Peyer's patch (tissue), 4 donors: Measurements from ENCODE around the gene ROR1.

Source experiments
- POLR2A ChIP-seq, 2 donors: fragments of 450-650 bp; IDR thresholded peaks; one replicate each; pipeline ENCODE4 v1.5.1; 2017; ENCODE audit warnings: antibody characterized with exemption in 2 of 2, mild to moderate bottlenecking in 2 of 2, moderate library complexity in 2 of 2
- TF ChIP-seq, protein P1 (sequence below), 6 experiments: fragments of 450-650 bp in 4 of 6; fragments of 200-600 bp in 2 of 6; sonication (generic) in 1 of 6; IDR thresholded peaks; one replicate each; pipeline ENCODE4 v1.5.1; 2017 to 2019; ENCODE audit warnings: antibody characterized with exemption in 6 of 6, mild to moderate bottlenecking in 3 of 6, moderate library complexity in 1 of 6

DNA sequence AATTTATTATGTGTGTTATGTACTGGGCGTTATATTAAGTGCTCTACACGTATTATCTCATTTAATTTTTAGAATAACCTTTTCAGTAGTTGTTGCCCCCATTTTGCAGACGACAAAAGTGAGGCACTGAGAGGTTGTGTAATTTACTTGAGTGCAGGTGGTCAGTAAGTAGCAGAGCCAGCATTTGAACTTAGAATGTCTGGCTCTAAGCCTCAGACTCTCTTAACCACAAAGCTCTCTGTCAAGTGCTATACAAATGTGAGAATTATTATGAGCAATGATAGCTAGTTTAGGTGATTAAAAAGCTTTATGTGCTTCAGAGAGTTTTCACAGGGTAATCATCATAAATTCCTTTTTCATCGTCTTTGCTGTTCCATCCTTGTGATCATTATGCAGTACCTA is 333.3 kb downstream of the ROR1 start:
- TF ChIP-seq, protein P1, sequence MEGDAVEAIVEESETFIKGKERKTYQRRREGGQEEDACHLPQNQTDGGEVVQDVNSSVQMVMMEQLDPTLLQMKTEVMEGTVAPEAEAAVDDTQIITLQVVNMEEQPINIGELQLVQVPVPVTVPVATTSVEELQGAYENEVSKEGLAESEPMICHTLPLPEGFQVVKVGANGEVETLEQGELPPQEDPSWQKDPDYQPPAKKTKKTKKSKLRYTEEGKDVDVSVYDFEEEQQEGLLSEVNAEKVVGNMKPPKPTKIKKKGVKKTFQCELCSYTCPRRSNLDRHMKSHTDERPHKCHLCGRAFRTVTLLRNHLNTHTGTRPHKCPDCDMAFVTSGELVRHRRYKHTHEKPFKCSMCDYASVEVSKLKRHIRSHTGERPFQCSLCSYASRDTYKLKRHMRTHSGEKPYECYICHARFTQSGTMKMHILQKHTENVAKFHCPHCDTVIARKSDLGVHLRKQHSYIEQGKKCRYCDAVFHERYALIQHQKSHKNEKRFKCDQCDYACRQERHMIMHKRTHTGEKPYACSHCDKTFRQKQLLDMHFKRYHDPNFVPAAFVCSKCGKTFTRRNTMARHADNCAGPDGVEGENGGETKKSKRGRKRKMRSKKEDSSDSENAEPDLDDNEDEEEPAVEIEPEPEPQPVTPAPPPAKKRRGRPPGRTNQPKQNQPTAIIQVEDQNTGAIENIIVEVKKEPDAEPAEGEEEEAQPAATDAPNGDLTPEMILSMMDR (IDR thresholded peaks at IDR 0.05): no peak
- TF ChIP-seq POLR2A (IDR thresholded peaks at IDR 0.05): no peak
